HG02571 (cell line): Measurements from ENCODE around the gene TCFL5.

Experiments used
- ATAC-seq: cut with Tn5 transposase; IDR thresholded peaks from one replicate; pipeline ENCODE4 v1.9.1; 2021; ENCODE audit warnings: mild to moderate bottlenecking, moderate library complexity; ENCODE audit not compliant: unreplicated experiment

Gene TCFL5

GRCh38 chr20:62814060-62814708 is 47.4 kb downstream of the TCFL5 start:
- ATAC-seq: no peak

GRCh38 chr20:62813588-62813987 is 48.0 kb downstream of the TCFL5 start:
- no peak for ATAC-seq

- no peak for ATAC-seq
Observed at GRCh38 chr20:62812907-62813200, 48.8 kb downstream of the TCFL5 start.

GRCh38 chr20:62812181-62812906 is 49.3 kb downstream of the TCFL5 start:
- no peak for ATAC-seq

- no peak for ATAC-seq
Observed at GRCh38 chr20:62811720-62812119, 49.9 kb downstream of the TCFL5 start.

- ATAC-seq: no peak
Observed at GRCh38 chr20:62811320-62811719, 50.3 kb downstream of the TCFL5 start.

GRCh38 chr20:62809530-62810428 is 51.8 kb downstream of the TCFL5 start:
- ATAC-seq: no peak

- ATAC-seq: no peak
Observed at GRCh38 chr20:62808211-62808865, 53.3 kb downstream of the TCFL5 start.

GRCh38 chr20:62807444-62808210 is 54.0 kb downstream of the TCFL5 start:
- ATAC-seq: no peak

- no peak for ATAC-seq
Observed at GRCh38 chr20:62806383-62807050, 55.1 kb downstream of the TCFL5 start.

- ATAC-seq: no peak
Observed at GRCh38 chr20:62805711-62806382, 55.8 kb downstream of the TCFL5 start.

GRCh38 chr20:62805155-62805710 is 56.4 kb downstream of the TCFL5 start:
- ATAC-seq: no peak

- ATAC-seq: no peak
Observed at GRCh38 chr20:62804627-62805154, 56.9 kb downstream of the TCFL5 start, which contains the start of gene OGFR. Gene OGFR, plus strand, starts transcription at chr20:62804835. Its CDS starts 25 bp downstream, at chr20:62804860.

- ATAC-seq: no peak
Observed at GRCh38 chr20:62804021-62804626, 57.5 kb downstream of the TCFL5 start.

- no peak for ATAC-seq
Observed at GRCh38 chr20:62802026-62802712, 59.5 kb downstream of the TCFL5 start.

- ATAC-seq: no peak
Observed at GRCh38 chr20:62801284-62802010, 60.2 kb downstream of the TCFL5 start.
